Upper lobe of left lung (tissue), 6 donors: ENCODE measurements around the gene SLC35F3. TPM values are rescaled to one million over a fixed set of nuclear protein-coding genes. Genes with fewer than 3 reads are reported as not detected.

Experiments used
- ATAC-seq, 2 donors: fragments of 200-7000 bp; cut with Tn5 transposase; one replicate each; pipeline ENCODE4 v1.9.1; 2022; ENCODE audit warnings: mild to moderate bottlenecking in 2 of 2, moderate library complexity in 2 of 2; ENCODE audit not compliant: low FRiP score in 2 of 2
- DNase-seq, 2 donors: peaks; one replicate each; pipeline ENCODE4 v3.0.0-alpha.2; 2019 to 2020
- H3K27ac ChIP-seq, 4 donors: fragments of 200-600 bp; sonication (generic); one replicate each; pipeline ENCODE4 v1.5.1; 2016 to 2019
- H3K27me3 ChIP-seq, 4 donors: fragments of 200-600 bp; sonication (generic); one replicate each; pipeline ENCODE4 v1.5.1; 2017 to 2019
- H3K36me3 ChIP-seq, 4 donors: fragments of 200-600 bp; sonication (generic); one replicate each; pipeline ENCODE4 v1.5.1; 2016 to 2019
- H3K4me1 ChIP-seq, 4 donors: fragments of 200-600 bp; sonication (generic); one replicate each; pipeline ENCODE4 v1.5.1; 2018 to 2019
- H3K4me3 ChIP-seq, 4 donors: fragments of 200-600 bp; sonication (generic); one replicate each; pipeline ENCODE4 v1.5.1; 2017 to 2019; ENCODE audit warnings: mild to moderate bottlenecking in 2 of 4, moderate library complexity in 1 of 4
- H3K9me3 ChIP-seq, 4 donors: fragments of 200-600 bp; sonication (generic); one replicate each; pipeline ENCODE4 v1.5.1; 2018 to 2019
- EP300 ChIP-seq, 4 donors: sonication (generic); formaldehyde crosslinking; IDR thresholded peaks; one replicate each; pipeline ENCODE4 v1.5.1; 2017; ENCODE audit warnings: antibody characterized with exemption in 4 of 4, control low read depth in 2 of 4
- POLR2A ChIP-seq, 4 donors: fragments of 450-650 bp; IDR thresholded peaks; one replicate each; pipeline ENCODE4 v1.5.1; 2016 to 2017; ENCODE audit warnings: antibody characterized with exemption in 4 of 4, mild to moderate bottlenecking in 2 of 4
- POLR2AphosphoS5 ChIP-seq, 2 donors: sonication (generic); formaldehyde crosslinking; IDR thresholded peaks; one replicate each; pipeline ENCODE4 v1.5.1; 2017; ENCODE audit warnings: antibody characterized with exemption in 2 of 2
- WGBS, 2 donors: methylation state at CpG; one replicate each; pipeline ENCODE4 v1.1.5; 2017 to 2018; 5-methylcytosine and 5-hydroxymethylcytosine counted together
- total RNA-seq, 6 donors: library from RNA; depleted of rRNA in 4 of 6; stranded (reverse); fragments of >200 nt in 4 of 6; gene quantifications; one replicate each; pipeline versions ENCODE4 v1.1.0 to v1.2.1, GENCODE V29; 2016 to 2021
- TF ChIP-seq, protein P1 (sequence below), 6 experiments: fragments of 450-650 bp in 4 of 6; fragments of 200-600 bp in 2 of 6; sonication (generic) in 2 of 6; IDR thresholded peaks; one replicate each; pipeline ENCODE4 v1.5.1; 2016 to 2019; ENCODE audit warnings: antibody characterized with exemption in 6 of 6
- donor health status: DM: no; HTN: no; CAD: no; lungs with moderate emphysema.
- donor health status: DM: no; HTN: yes; CAD: no; lungs with severe emphysema.

The SLC35F3 gene
- total RNA-seq, 6 donors from 2014 or later: 0.30 to 1.7 (median 0.40) TPM; not detected in 1

DNA sequence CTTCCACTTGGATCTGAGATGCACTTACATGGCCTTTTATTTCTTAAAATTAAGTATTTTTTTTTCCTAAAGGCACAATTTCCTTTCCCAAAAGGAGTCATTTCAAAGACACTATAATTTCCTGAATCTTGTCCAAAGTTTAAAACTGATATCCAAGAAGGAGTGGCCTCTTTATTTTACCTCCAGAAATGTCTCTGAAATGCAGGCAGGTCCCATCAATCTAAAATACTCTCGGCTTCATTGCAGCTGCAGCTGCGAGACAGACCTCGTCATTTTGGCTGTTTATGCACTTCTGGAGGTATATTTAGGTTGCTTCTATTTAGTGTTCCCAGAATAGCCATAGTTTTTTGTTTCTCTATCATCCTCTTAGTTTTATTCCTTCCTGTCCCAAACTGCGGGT, 296.1 kb downstream of the SLC35F3 start:
- peaks cover 0 to 5% (median 1%) of the 10 kb centered on the region in 4 donors for H3K9me3 ChIP-seq
- TF ChIP-seq POLR2AphosphoS5 (IDR thresholded peaks at IDR 0.05) (no peak), EP300 (IDR thresholded peaks at IDR 0.05) (no peak), POLR2A (IDR thresholded peaks at IDR 0.05) (no peak)
- TF ChIP-seq, protein P1, sequence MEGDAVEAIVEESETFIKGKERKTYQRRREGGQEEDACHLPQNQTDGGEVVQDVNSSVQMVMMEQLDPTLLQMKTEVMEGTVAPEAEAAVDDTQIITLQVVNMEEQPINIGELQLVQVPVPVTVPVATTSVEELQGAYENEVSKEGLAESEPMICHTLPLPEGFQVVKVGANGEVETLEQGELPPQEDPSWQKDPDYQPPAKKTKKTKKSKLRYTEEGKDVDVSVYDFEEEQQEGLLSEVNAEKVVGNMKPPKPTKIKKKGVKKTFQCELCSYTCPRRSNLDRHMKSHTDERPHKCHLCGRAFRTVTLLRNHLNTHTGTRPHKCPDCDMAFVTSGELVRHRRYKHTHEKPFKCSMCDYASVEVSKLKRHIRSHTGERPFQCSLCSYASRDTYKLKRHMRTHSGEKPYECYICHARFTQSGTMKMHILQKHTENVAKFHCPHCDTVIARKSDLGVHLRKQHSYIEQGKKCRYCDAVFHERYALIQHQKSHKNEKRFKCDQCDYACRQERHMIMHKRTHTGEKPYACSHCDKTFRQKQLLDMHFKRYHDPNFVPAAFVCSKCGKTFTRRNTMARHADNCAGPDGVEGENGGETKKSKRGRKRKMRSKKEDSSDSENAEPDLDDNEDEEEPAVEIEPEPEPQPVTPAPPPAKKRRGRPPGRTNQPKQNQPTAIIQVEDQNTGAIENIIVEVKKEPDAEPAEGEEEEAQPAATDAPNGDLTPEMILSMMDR (IDR thresholded peaks at IDR 0.05): no peak
- H3K27me3 ChIP-seq: no peaks in the 10 kb centered on the region
- no peaks in the 10 kb centered on the region for H3K4me1 ChIP-seq
- H3K36me3 ChIP-seq: no peaks in the 10 kb centered on the region
- no peak for DNase-seq
- ATAC-seq: no peak
- H3K27ac ChIP-seq: no peak overlapping the region
- 79 to 84% methylated on average over 4 of the region's 4 CpGs for WGBS, 2 donors
- H3K4me3 ChIP-seq: no peak overlapping the region

DNA sequence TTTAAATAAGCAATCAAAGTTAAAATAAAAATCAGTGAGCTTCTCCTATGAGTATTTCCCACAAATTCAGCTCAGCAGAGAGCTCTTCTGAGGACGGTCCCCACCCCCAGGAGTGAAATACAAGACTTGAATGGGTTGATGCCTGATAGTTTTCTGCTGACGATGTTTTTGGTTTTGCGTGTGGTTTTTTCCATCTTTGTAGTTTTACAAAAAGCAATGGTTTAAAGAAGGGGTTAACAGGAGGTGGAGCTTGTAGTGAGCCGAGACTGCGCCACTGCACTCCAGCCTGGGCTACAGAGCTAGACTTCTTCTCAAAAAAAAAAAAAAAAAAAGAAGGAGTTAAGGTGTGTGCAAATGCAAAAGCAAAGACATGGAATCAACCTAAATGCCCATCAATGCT, 297.1 kb downstream of the SLC35F3 start:
- TF ChIP-seq, protein P1 (IDR thresholded peaks at IDR 0.05): no peak
- TF ChIP-seq EP300 (IDR thresholded peaks at IDR 0.05): no peak
- TF ChIP-seq POLR2AphosphoS5 (IDR thresholded peaks at IDR 0.05): no peak
- no peak for TF ChIP-seq POLR2A (IDR thresholded peaks at IDR 0.05)
- Histone ChIP-seq H3K9me3 (peaks cover 0 to 5% (median 1%) of the 10 kb centered on the region in 4 donors), H3K27me3 (no peaks in the 10 kb centered on the region), H3K27ac (no peak overlapping the region), H3K4me3 (no peak overlapping the region), H3K4me1 (no peaks in the 10 kb centered on the region), H3K36me3 (no peaks in the 10 kb centered on the region)
- WGBS, 2 donors: 69 to 84% methylated on average over 5 of the region's 5 CpGs
- ATAC-seq: no peak
- DNase-seq: no peak

DNA sequence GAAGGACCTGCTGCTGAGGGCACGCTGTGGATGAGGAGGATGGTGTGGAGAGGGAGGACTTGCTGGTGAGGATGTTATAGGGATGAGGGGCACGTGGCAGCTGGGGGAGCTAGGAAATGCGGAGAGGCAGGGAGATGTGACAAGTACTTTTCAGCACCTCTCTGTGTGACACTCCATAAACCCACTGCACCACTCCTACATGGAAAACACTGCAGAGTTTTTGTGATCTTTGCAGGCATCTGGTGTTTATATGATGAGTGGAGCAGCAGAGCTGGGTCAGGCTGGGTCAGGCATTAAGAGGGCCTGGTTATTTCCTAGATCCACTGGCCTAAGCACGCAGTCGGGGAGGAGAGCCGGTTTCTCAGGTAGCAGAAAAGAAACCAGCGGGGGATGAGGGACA, 301.5 kb downstream of the SLC35F3 start:
- H3K4me3 ChIP-seq: no peak overlapping the region
- TF ChIP-seq POLR2A (IDR thresholded peaks at IDR 0.05) (no peak), EP300 (IDR thresholded peaks at IDR 0.05) (no peak), POLR2AphosphoS5 (IDR thresholded peaks at IDR 0.05) (no peak)
- TF ChIP-seq, protein P1 (IDR thresholded peaks at IDR 0.05): no peak
- no peaks in the 10 kb centered on the region for H3K27me3 ChIP-seq
- H3K4me1 ChIP-seq: no peaks in the 10 kb centered on the region
- 53 to 57% methylated on average over 7 of the region's 7 CpGs for WGBS, 2 donors
- ATAC-seq: no peak
- no peak for DNase-seq
- no peaks in the 10 kb centered on the region for H3K36me3 ChIP-seq
- H3K9me3 ChIP-seq: no peaks in the 10 kb centered on the region
- no peak overlapping the region for H3K27ac ChIP-seq

DNA sequence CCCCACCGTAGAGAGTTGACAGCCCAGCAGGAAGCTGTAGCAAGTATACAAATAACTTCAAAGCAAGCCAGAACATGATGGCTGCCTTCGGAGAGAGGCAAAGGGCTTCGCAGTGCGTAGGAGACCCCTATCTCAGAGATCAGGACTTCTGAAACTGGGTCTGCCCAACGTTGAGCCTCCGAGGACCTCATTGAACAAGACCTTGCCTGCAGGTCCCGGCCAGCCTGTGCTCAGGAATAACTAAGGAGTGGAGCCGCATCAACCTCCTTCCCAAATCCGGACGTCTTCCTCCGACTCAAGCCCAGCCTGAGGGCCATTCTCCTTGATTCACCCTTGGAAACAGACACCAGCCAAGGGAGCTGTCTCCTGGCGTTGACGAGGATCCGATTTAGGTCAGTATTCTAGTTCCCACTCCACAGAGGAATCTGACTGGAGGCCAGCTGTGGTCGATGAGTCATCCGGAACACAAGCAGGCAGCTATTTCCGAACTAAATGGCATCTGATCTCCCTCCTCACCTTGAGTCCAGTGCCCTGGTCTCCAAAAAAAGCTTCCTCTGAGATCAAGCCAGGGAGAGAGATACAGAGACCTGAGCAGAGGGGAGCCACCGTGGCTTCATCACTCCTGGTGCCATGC, 302.3 kb downstream of the SLC35F3 start:
- WGBS, 2 donors: 81% methylated on average over 18 of the region's 18 CpGs
- no peak for TF ChIP-seq POLR2A (IDR thresholded peaks at IDR 0.05)
- no peak for TF ChIP-seq EP300 (IDR thresholded peaks at IDR 0.05)
- TF ChIP-seq, protein P1 (IDR thresholded peaks at IDR 0.05): no peak
- no peak for TF ChIP-seq POLR2AphosphoS5 (IDR thresholded peaks at IDR 0.05)
- H3K27me3 ChIP-seq: no peaks in the 10 kb centered on the region
- H3K4me1 ChIP-seq: no peaks in the 10 kb centered on the region
- no peaks in the 10 kb centered on the region for H3K36me3 ChIP-seq
- H3K4me3 ChIP-seq: no peak overlapping the region
- no peaks in the 10 kb centered on the region for H3K9me3 ChIP-seq
- DNase-seq (no peak), ATAC-seq (peak in 1 of 2 donors; percentile 46)
- H3K27ac ChIP-seq: no peak overlapping the region

DNA sequence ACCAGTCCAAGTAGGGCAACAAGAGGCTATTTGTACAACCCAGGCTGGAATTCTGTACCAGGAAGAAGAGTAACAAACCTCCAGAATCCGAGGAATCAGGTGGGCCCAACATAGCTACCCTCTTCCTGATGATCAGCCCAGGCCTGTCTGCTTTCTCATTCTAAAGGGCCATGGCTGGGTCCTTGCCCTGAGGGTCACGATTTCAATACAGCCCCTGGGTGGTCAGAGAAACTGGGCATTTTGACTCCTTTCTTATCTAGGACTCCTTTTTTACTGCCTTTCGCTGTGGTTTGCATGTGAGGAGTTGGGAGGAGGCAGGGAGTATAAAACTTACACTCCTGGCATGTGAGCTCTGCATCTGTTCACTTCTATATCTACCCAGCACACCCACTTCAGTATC, 303.9 kb downstream of the SLC35F3 start:
- DNase-seq: no peak
- no peaks in the 10 kb centered on the region for H3K9me3 ChIP-seq
- TF ChIP-seq EP300 (IDR thresholded peaks at IDR 0.05) (no peak), POLR2A (IDR thresholded peaks at IDR 0.05) (no peak), POLR2AphosphoS5 (IDR thresholded peaks at IDR 0.05) (no peak)
- TF ChIP-seq, protein P1 (IDR thresholded peaks at IDR 0.05): no peak
- peaks cover 0 to 1% (median under 1%) of the 10 kb centered on the region in 4 donors for H3K4me1 ChIP-seq
- WGBS, 2 donors: 50% methylated on average over 3 of the region's 3 CpGs
- no peak overlapping the region for H3K4me3 ChIP-seq
- ATAC-seq: no peak
- no peaks in the 10 kb centered on the region for H3K27me3 ChIP-seq
- H3K36me3 ChIP-seq: no peaks in the 10 kb centered on the region
- H3K27ac ChIP-seq: no peak overlapping the region
